ENCODE measurements around the gene ULBP2. TPM values are rescaled to one million over a fixed set of nuclear protein-coding genes. Genes with fewer than 3 reads are reported as not detected.

ULBP2 gene
- total RNA-seq (ENCODE audit: low replicate concordance), result 1.4 TPM in 1 of 2 replicates, not detected in the other
- long read RNA-seq, transcript ULBP2-201 (5 exons, 1,349 nt), result major isoform, 7 of 7 reads
- long read RNA-seq, partial matches to known transcripts, result 0 of 7 reads
- long read RNA-seq, other reads (novel, unspliced or antisense), result 0 of 7 reads

- Mint-ChIP-seq H3K9me3 (no peaks in the 10 kb centered on the region), H3K27ac (peak within 1 kb of the TSS; percentile 86), H3K4me3 (peak within 1 kb of the TSS; percentile 95), H3K27me3 (peaks cover 86% of the 10 kb centered on the region), H3K36me3 (peaks cover 3% of the 10 kb centered on the region), H3K4me1 (ENCODE audit: unreplicated experiment) (peaks cover 9% of the 10 kb centered on the region)
- DNase-seq (ENCODE audit: extremely low spot score, unreplicated experiment), result no peak
- no peak for TF ChIP-seq CTCF (conservative IDR thresholded peaks at IDR 0.05)
Observed at GRCh38 chr6:149941583-149942460, at the start of gene ULBP2. Gene ULBP2, plus strand, starts transcription at chr6:149942014. Its CDS starts 59 bp downstream, at chr6:149942073.

GRCh38 chr6:149895048-149895590, 46.7 kb upstream of the ULBP2 start:
- Mint-ChIP-seq H3K4me1 (ENCODE audit: unreplicated experiment) (peaks cover 7% of the 10 kb centered on the region), H3K9me3 (no peaks in the 10 kb centered on the region), H3K36me3 (no peaks in the 10 kb centered on the region), H3K4me3 (no peak overlapping the region), H3K27me3 (peaks cover 42% of the 10 kb centered on the region), H3K27ac (no peak overlapping the region)
- DNase-seq (ENCODE audit: extremely low spot score, unreplicated experiment), result no peak
- no peak for TF ChIP-seq CTCF (conservative IDR thresholded peaks at IDR 0.05)

GRCh38 chr6:149895833-149896271, 46.0 kb upstream of the ULBP2 start:
- Mint-ChIP-seq H3K9me3 (no peaks in the 10 kb centered on the region), H3K4me1 (ENCODE audit: unreplicated experiment) (peaks cover 7% of the 10 kb centered on the region), H3K27ac (no peak overlapping the region), H3K27me3 (peaks cover 43% of the 10 kb centered on the region), H3K36me3 (no peaks in the 10 kb centered on the region), H3K4me3 (no peak overlapping the region)
- DNase-seq (ENCODE audit: extremely low spot score, unreplicated experiment), result no peak
- no peak for TF ChIP-seq CTCF (conservative IDR thresholded peaks at IDR 0.05)

- no peaks in the 10 kb centered on the region for H3K9me3 Mint-ChIP-seq
- H3K27me3 Mint-ChIP-seq, result peaks cover 44% of the 10 kb centered on the region
- peaks cover 7% of the 10 kb centered on the region for H3K4me1 Mint-ChIP-seq (ENCODE audit: unreplicated experiment)
- no peak for DNase-seq (ENCODE audit: extremely low spot score, unreplicated experiment)
- no peak overlapping the region for H3K27ac Mint-ChIP-seq
- no peaks in the 10 kb centered on the region for H3K36me3 Mint-ChIP-seq
- no peak overlapping the region for H3K4me3 Mint-ChIP-seq
- no peak for TF ChIP-seq CTCF (conservative IDR thresholded peaks at IDR 0.05)
Observed at GRCh38 chr6:149896491-149896890, 45.3 kb upstream of the ULBP2 start.

- Mint-ChIP-seq H3K27me3 (peaks cover 46% of the 10 kb centered on the region), H3K27ac (peak overlapping the region; percentile 39), H3K36me3 (no peaks in the 10 kb centered on the region), H3K9me3 (no peaks in the 10 kb centered on the region), H3K4me3 (no peak overlapping the region), H3K4me1 (ENCODE audit: unreplicated experiment) (peaks cover 7% of the 10 kb centered on the region)
- no peak for DNase-seq (ENCODE audit: extremely low spot score, unreplicated experiment)
- no peak for TF ChIP-seq CTCF (conservative IDR thresholded peaks at IDR 0.05)
Observed at GRCh38 chr6:149897015-149897697, 44.7 kb upstream of the ULBP2 start.

Data from type B pancreatic cell (in vitro differentiated cells).